ENCODE results near the gene PTH1R. TPM values are rescaled to one million over a fixed set of nuclear protein-coding genes. Genes with fewer than 3 reads are reported as not detected.

Gene PTH1R
- total RNA-seq, 2 donors from 2014 or later: 0.69 to 4.8 TPM

- Histone ChIP-seq H3K4me1 (ENCODE audit: control insufficient read depth, insufficient read depth, low read length) (peaks cover 5% of the 10 kb centered on the region), H3K4me3 (ENCODE audit: low read length) (no peak overlapping the region), H3K27ac (ENCODE audit: low read depth, low read length) (no peak overlapping the region), H3K27me3 (ENCODE audit: control insufficient read depth, insufficient read depth, low read length, poor library complexity, severe bottlenecking) (peaks cover 33% of the 10 kb centered on the region), H3K36me3 (ENCODE audit: control insufficient read depth, insufficient read depth, low read length) (no peaks in the 10 kb centered on the region), H3K9ac (ENCODE audit: extremely low read depth, low read length, poor library complexity, severe bottlenecking) (no peak overlapping the region), H3K9me3 (ENCODE audit: control insufficient read depth, low read length) (no peaks in the 10 kb centered on the region)
- whole genome bisulfite sequencing, 2 experiments (ENCODE audit: insufficient coverage in 1 of 2, insufficient read length in 1 of 2): 97 to 100% methylated on average over 2 to 3 of the region's 3 CpGs
- H3K9me3 Mint-ChIP-seq: no peaks in the 10 kb centered on the region
- no peak overlapping the region for H3K4me3 Mint-ChIP-seq
- TF ChIP-seq, protein P1, sequence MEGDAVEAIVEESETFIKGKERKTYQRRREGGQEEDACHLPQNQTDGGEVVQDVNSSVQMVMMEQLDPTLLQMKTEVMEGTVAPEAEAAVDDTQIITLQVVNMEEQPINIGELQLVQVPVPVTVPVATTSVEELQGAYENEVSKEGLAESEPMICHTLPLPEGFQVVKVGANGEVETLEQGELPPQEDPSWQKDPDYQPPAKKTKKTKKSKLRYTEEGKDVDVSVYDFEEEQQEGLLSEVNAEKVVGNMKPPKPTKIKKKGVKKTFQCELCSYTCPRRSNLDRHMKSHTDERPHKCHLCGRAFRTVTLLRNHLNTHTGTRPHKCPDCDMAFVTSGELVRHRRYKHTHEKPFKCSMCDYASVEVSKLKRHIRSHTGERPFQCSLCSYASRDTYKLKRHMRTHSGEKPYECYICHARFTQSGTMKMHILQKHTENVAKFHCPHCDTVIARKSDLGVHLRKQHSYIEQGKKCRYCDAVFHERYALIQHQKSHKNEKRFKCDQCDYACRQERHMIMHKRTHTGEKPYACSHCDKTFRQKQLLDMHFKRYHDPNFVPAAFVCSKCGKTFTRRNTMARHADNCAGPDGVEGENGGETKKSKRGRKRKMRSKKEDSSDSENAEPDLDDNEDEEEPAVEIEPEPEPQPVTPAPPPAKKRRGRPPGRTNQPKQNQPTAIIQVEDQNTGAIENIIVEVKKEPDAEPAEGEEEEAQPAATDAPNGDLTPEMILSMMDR (conservative IDR thresholded peaks at IDR 0.05): no peak
- peaks cover 8% of the 10 kb centered on the region for H3K4me1 Mint-ChIP-seq
- no peak overlapping the region for H3K27ac Mint-ChIP-seq
- H3K36me3 Mint-ChIP-seq (ENCODE audit: low read depth): no peaks in the 10 kb centered on the region
- DNase-seq: no peak
- H3K27me3 Mint-ChIP-seq (ENCODE audit: insufficient read depth): peaks cover 79% of the 10 kb centered on the region
These were observed 13.6 kb downstream of the PTH1R start for GRCh38 chr3:46891132-46891531.

DNA sequence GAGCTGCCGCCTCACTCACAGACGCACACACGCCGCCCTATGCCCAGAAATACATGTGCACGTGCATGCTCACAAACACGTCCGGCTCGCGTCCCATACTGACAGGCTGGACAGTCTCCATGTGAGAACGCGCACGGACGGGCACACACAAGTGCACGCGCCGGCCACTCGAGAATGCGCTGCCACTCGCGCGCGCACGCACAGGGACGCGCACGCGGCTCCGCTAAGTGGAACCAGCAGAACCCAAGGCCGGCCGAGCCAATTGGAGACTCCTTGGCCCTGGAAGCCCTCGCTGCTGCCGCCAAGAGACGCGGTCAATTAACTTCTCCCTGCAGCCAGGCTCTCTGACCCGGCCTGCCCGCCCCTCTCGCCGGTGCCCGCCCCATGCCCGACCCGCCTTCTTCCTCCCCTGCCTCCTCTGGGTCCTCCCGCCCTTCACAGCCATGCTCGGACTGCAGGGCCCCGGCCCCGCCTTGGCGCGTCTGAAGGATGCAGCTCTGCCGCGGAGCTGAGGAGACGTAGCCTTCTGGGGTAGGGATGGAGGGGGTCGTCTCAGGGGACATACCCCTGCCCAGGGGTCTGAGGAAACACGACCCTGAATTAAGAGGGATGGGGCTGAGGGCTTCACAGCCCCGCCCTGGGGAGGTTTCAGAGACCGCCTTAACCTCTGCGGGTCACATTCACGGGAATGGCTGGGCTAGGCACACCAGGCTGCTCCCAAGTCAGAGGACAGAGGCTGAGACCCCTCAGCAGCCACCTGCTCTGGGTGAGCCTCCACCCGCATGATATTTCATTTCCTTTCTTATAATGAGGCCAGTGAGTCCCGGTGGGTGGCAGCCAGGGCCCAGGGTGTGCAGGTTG is 15.0 kb downstream of the PTH1R start:
- Mint-ChIP-seq H3K27me3 (ENCODE audit: insufficient read depth) (peaks cover 70% of the 10 kb centered on the region), H3K9me3 (no peaks in the 10 kb centered on the region), H3K4me1 (peaks cover 8% of the 10 kb centered on the region), H3K4me3 (peak overlapping the region; percentile 56), H3K36me3 (ENCODE audit: low read depth) (no peaks in the 10 kb centered on the region), H3K27ac (no peak overlapping the region)
- Histone ChIP-seq H3K4me3 (ENCODE audit: low read length) (peak overlapping the region; percentile 77), H3K9me3 (ENCODE audit: control insufficient read depth, low read length) (no peaks in the 10 kb centered on the region), H3K27ac (ENCODE audit: low read depth, low read length) (no peak overlapping the region), H3K4me1 (ENCODE audit: control insufficient read depth, insufficient read depth, low read length) (peaks cover 5% of the 10 kb centered on the region), H3K27me3 (ENCODE audit: control insufficient read depth, insufficient read depth, low read length, poor library complexity, severe bottlenecking) (peaks cover 32% of the 10 kb centered on the region), H3K9ac (ENCODE audit: extremely low read depth, low read length, poor library complexity, severe bottlenecking) (no peak overlapping the region), H3K36me3 (ENCODE audit: control insufficient read depth, insufficient read depth, low read length) (no peaks in the 10 kb centered on the region)
- DNase-seq: peak; percentile 98
- TF ChIP-seq, protein P1 (conservative IDR thresholded peaks at IDR 0.05): peak; percentile 48
- WGBS, 2 experiments (ENCODE audit: insufficient coverage in 1 of 2, insufficient read length in 1 of 2): 4 to 9% methylated on average over 37 to 58 of the region's 58 CpGs

DNA sequence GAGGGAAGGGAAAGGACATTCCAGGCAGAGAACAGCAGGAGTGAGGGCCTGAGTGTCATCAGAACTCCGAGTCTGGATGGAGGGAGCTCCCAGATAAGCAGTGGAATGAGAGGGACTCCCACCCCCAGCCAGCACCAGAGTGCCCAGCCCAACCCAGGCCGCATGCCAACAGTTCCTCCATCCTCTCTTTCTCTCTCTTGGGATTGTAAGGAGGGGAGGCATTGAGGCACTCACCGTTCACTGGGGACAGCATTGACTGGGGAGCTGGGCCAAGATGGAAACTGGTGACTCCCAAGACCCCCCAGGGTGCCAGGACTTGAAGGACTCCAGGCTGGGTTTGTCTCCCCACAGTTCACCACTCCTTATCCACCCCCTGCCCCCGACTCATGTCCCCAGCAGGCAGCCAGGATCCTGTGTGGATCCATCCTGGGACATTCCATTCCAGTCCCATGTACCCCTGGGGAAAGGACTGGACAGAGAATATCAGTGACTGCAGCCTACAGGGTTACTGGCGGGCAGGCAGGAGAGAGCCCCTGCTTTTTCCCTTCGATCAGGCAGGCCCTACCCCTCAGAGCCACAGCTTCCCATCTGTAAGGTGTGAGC is 15.7 kb downstream of the PTH1R start:
- no peaks in the 10 kb centered on the region for H3K36me3 Mint-ChIP-seq (ENCODE audit: low read depth)
- H3K27ac Mint-ChIP-seq: no peak overlapping the region
- H3K9ac ChIP-seq (ENCODE audit: extremely low read depth, low read length, poor library complexity, severe bottlenecking): no peak overlapping the region
- peaks cover 5% of the 10 kb centered on the region for H3K4me1 ChIP-seq (ENCODE audit: control insufficient read depth, insufficient read depth, low read length)
- no peak overlapping the region for H3K4me3 ChIP-seq (ENCODE audit: low read length)
- 80% methylated on average over 6 of the region's 6 CpGs; no CpG with 5 or more reads in 1 of the 2 experiments for WGBS, 2 experiments (ENCODE audit: insufficient coverage in 1 of 2, insufficient read length in 1 of 2)
- peaks cover 2% of the 10 kb centered on the region for H3K4me1 Mint-ChIP-seq
- H3K4me3 Mint-ChIP-seq: no peak overlapping the region
- TF ChIP-seq, protein P1 (conservative IDR thresholded peaks at IDR 0.05): no peak
- peaks cover 70% of the 10 kb centered on the region for H3K27me3 Mint-ChIP-seq (ENCODE audit: insufficient read depth)
- H3K36me3 ChIP-seq (ENCODE audit: control insufficient read depth, insufficient read depth, low read length): no peaks in the 10 kb centered on the region
- DNase-seq: no peak
- H3K9me3 Mint-ChIP-seq: no peaks in the 10 kb centered on the region
- H3K27ac ChIP-seq (ENCODE audit: low read depth, low read length): no peak overlapping the region
- H3K9me3 ChIP-seq (ENCODE audit: control insufficient read depth, low read length): no peaks in the 10 kb centered on the region
- peaks cover 32% of the 10 kb centered on the region for H3K27me3 ChIP-seq (ENCODE audit: control insufficient read depth, insufficient read depth, low read length, poor library complexity, severe bottlenecking)
